Measurements from ENCODE around the gene LDLRAD3.
A peak's percentile ranks its signal among the peaks of the same experiment; 100 is the strongest.

LDLRAD3 gene

DNA sequence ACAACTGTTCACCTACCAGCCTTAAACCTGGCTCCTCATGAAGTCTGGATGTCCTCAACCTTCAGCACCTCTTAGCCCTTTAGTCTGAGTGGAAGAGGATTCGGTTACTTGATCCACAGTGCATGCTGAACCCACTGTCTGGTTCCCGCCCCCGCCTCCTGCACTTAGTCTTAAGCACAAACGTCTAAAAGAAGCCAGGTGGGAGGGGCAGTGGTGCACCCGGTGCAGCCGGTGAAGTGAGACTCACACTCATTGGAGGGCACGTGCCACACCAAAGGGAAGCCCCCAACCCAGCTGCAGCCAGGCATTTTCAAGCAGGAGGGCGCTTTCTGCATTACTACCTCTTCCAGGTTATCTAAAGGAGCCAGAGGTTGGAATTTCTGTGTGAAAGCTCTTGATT lies 198.6 kb downstream of the LDLRAD3 start:
- no peak for DNase-seq

DNA sequence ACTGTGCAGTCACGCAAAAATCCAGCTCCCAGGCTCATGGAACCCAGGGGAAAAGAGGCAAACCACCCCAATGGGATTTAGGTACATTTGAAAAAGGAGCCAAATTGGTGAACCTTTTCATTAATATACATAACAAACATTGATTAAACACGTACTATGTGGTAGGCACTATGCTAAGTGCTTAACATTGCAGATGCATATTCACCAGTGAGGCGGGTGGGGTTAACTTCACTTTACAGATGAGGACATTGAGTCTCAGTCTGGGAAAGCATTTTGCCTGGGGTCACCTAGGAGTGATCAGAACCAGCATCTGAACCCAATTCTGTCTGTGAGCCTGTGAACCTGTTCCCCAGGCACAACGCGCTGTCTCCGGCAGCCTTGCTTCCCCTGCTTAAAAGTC lies 199.0 kb downstream of the LDLRAD3 start:
- no peak for DNase-seq

DNA sequence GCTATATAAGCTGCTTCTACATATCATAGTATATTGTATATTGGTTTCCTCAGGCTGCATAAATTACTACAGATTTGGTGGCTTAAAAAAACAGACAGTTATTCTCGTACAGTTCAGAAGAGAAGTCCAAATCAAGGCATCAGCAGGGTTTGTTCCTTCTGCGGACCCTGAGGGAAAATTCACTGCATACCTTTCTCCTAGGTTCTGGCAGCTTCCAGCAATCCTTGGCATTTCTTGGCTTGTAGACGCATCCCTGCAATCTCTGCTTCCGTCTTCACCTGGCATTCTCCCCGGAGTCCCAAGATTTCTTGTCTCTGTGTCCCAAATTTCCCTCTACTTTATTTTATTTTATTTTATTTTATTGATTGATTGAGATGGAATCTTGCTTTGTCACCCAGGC lies 202.6 kb downstream of the LDLRAD3 start:
- DNase-seq, result no peak

DNA sequence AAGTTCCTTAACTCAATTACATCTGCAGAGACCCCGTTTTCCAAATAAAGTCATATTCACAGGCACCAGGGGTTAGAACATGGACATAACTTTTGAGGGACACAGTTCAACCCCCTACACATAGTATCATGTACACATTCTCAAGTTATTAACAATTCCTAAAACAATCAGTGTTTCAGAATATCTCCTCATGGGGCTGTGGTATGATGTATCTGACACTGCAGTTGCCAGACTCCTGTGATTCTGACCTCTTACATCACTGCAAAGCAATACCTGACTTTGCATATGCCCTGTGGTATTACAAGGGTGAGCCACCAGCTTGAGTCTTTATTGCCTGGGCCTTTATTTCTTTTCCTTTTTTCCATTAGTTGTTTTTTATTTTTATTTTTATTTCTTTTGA lies 203.6 kb downstream of the LDLRAD3 start:
- no peak for DNase-seq

DNA sequence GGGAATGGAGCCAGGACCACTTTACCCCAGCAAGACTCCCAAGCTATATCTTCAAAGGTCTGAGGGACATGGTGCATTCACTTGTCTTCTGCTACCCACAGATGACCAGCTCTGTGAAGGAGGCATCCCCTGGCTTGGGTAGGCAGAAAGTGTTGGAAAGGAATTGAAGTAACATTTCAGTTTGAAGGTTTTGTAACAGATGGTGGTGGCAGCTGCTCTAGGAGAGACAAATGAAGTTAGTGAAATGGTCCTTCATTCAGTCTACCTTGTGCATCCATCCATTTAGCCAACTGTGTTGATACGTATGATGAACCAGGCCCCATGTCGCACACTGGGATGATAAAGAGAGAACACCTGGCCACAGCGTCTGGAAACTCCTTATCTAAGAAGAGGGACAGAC lies 204.8 kb downstream of the LDLRAD3 start:
- DNase-seq, result no peak

DNA sequence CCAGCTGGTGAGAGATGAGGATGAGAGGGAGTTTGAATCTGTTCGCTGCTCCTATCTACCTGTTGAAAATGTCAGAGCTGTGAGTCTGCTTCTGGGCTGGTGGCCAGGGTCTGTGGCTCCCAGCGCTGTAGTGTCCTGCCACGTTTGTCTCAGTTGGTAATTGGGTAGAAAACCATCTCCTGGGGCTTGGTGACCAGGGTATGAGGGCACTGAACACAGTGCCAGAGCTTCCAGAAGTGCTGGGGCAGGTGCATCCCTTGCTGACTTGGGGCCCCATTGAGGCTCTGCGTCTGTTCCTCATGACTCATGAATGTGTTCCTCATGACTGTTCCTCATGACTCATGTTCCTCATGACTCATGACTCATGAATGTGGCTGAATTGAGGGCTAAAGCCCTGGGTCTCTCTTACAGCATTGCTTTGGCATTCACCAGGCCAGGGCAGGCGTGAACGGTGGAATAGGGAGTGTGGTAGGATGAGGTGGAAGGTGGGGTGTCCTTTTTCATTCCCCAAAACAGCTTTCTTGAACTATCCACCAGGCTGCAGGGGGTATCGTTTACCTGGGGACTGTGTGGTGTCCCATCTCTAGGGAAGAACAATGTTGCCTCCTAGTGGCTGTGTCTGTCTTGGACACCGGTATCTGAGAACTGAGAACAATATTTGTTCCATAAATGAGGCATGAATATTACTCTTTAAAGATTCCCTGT lies 205.8 kb downstream of the LDLRAD3 start:
- DNase-seq, result peak; percentile 5 to 60

DNA sequence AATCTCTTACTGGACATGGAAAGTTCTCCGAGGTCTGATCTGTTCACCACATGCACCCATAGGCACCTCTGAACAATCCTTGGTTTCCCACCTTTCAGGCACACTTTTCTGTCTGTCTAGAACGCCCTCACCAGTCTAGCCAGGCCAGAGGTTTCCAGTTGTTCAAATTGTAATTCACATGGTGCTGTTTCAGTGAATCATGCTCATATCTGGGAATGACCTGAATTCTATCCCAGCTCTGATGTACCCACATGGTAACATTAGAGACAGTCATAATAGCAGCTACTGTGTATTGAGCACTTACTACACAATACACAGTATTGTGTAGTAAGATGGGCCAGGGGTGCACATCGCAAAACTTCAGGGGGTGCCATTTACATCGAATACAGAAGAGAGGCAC lies 207.1 kb downstream of the LDLRAD3 start:
- DNase-seq, result no peak

DNA sequence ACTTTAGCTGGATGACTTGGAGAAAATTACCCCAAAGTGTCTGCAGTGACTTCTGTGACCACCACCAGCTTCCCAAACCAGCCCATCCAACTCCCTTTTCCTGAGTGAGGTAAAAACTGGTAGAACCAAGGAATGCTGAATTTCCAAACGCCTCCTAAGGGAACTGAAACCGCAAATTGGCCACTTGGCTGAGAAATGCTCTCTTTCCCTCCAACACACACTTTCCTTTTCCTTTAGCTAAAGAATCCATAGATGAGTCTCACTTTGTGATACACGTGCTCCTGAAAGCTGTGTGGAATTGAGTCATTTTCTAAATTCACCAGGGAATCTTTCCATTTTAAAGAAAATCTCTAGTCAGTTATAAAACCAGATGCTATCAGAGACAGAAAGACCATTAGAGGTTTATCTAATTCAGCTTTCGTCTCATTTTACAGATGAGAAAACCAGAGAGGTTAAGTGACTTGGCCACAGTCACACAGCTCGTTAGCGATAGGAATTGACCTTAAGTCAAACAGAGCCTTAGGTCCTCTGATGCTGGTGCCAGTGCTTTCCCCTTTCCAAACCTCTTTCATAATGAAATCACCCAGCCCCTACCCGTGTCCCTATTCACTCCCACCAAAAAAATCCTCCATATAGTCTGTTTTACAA lies 208.2 kb downstream of the LDLRAD3 start:
- DNase-seq, result no peak

DNA sequence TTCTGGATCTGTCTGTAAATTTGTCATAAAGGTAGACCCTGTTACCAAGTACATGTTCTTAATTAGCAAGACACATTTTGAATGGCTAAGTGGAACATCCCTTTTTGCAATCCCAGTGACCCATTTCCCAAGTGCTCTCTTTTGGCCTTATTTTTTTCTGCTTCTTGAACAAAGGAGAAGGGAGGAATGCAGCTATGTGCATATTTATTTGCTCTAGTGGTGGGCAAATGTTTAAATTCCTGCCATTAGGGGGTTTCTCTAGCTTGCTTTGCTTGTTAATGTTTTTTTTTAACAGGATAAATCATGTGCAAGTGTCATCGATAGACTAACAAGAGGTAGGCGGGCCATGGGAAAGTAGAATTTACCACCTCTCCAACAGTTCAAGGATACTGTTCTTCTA lies 209.7 kb downstream of the LDLRAD3 start:
- DNase-seq, result no peak

DNA sequence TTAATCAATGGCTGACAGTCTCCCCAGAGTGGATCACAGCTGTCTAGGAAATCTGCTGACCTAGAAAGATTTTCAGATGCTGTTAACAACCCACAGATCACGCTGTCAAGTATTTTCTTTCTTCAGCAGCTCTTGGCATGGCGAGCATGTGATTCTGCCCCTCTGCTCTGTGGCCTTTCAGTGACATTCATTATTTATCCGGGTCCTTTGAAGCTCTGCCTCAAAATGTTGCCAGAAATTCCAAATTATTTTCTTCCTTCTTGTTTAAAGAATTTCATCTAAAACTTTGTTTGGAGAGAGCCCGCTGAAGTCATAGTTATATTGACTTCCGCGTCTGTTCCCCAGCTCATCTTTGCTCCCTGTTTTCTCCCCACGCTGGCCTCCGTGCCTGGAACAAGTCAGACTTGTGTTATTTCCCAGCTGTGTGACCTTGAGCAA lies 211.3 kb downstream of the LDLRAD3 start:
- DNase-seq, result no peak

DNA sequence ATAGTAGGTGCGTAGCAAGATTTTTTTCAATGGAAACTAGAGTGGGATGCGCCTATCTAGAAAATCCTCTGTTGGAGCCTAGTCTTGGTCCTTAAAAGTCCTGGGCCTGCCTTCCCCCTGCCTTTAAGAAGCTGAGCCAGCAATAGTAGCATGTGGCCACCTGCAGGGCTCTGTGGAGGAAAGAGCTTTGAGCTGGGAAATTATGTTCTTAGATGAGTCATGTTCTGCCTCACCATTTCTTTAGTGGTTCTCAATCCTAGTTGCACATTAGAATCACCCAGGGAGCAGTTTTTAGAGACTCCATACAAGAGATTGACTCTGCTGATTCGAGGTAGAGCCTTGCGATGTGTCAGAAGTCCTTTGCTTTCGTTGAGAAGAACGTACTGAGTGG lies 211.9 kb downstream of the LDLRAD3 start:
- no peak for DNase-seq

DNA sequence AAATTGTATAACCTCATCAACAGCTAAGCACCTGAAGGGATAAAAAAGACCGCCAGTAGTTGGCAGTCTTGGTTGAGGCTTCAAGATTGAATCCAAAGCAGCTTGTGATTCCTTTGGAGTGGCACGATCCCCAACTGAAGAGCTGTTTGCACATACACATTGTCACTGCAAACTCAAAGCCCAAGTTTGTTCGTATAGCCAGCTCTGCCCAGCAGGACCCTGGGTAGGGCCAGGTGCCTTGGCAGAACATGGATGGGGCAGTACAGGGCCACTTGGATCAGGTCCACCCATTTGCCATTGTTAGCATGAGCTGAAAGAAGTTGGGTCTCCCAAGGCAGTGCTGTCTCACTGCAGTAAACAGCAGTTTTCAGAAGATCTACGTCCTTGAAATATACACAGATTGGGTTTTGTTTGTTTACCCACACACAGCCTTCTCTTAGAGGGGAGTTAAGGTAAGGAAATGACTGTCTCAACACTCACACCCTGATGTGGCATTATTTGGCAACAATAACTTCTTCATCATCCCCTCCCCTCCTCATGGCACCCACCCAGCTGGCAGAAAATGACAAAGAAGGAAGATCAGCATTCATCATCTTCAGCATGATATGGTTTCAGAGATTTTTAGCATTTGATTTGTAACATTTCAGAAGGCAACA lies 212.4 kb downstream of the LDLRAD3 start:
- no peak for DNase-seq

DNA sequence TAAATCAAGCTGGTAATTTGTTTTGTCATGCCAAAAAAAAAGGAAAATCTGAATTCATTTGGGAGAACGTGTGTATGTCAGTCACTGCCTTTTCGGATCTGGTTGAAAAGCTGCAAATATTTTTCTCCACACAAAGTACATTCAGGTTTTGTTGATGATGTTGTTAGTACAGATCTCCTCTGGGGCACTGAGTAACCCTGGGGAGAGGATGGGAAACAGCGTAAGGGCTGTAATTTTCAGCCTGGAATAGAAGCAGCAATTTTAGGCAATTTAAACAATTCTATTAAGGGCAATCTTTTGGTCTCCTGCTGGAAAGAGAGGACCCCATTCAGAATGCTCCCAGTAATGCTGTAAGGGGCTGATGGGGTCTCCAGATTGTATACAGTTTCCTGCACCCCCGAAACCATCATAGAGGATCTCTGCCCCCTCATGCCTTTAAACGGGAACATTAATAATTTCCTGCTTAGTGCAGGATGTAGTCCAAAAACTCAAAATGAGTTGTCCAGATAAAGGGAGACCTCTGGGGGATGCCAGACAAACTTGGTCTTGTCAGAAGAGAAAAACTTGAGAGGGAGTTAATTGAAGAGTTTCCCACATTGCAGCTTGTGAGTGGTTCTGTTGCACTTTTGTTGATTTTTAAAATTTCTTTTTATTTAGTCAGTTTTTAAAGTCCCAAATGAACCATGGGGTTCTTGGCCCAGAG lies 213.1 kb downstream of the LDLRAD3 start:
- no peak for DNase-seq

DNA sequence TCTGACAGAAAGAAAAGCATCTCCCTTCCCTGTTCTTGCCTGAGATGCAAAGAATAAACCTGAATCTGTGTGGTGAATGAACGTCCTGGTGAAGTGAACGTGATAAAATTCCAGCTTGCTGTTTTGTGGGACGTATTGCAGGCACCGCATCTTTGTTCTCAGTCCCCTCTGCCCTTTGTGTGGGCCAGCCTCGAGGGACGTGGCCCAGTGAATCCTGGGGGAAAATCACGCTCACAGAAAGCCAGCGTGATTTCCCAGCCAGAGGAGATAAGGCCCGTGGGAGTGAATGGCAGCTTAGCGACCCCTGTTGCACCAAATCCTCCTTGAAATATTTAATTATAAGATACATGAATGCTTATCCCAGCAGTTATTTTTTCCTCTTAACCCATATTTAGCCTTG lies 216.2 kb downstream of the LDLRAD3 start:
- no peak for DNase-seq

DNA sequence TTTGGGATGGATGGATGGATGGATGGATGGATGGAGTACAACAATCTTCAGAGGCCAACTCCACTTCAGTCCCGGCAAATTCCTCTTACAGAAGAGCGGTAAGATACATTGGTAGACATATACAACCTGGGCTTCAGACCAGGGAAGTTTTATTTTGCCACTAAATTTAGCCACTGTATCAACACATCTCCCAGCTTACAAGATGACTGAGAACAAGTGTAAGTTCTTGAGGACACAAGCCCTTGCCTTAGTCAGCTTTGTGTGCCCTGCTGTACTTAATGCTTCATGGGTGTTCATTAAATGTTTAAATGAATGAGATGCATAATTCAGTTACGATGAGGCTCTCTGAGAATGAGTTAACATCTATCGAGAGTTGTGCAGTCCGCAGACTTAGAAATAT lies 217.7 kb downstream of the LDLRAD3 start:
- no peak for DNase-seq

DNA sequence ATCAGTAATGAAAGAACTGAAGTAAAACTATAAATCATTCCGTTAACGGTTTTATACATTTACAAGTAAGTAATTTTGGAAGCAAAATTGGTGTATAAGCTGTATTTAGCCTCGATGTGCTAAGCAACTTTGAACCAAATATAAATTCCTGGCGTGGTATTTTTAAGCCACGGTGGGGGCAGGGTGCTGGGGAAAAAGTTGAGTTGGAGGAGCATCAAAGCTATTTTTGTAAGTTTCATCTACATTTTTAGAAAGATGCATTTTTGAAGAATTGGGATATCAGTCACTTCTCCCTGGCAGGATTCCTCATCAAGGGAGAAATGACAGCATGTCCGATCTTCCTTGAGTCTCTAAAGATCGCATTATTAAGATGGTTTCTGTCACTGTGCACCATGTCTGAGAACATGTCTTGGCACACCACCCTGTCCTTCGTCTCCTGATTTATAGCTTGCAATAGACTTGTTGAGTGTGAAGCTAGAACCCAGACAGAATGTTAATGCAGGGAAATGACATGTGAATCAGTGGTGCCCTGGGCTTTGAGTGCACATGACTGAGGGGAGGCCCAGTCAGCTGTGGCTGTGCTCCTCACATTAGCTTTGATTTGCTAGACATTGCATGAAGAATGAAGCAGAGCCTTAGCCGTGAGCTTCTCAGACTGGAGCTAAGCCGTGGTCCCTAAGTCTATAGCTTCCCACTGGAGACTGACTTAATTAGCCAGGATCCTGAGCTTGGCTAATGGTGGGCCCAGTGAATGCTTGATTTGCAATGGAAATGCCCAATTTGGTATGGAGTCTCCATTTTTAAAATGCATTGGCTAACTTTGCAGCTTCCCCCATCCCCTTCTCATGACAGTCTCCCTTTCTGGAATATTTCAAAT lies 218.4 kb downstream of the LDLRAD3 start:
- no peak for DNase-seq

DNA sequence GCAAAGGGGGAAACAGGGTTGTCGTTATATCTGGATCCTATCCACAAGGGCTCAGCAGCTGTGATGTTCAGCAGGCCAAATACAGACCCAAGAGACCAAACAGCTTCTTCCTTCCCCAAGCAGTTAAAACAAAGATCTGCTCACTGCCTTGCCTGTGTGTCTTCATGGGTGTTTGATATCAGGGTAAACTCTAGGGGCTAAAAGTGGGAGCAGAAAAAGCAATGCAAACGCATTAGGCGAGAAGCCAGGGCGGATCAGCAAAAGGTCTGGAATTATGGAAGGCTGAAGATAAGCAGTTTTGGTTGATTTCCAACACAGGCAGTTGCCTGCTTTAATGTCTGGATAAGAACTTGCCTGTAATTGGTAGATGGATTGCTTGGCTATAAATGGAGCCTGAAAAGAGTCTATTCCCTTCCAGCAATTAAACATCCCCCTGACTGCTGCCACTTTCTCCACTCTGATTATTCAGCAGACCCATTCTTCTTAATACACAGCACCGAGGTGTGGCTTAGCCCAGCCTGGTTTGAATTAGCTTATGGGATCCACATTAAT lies 219.1 kb downstream of the LDLRAD3 start:
- no peak for DNase-seq

DNA sequence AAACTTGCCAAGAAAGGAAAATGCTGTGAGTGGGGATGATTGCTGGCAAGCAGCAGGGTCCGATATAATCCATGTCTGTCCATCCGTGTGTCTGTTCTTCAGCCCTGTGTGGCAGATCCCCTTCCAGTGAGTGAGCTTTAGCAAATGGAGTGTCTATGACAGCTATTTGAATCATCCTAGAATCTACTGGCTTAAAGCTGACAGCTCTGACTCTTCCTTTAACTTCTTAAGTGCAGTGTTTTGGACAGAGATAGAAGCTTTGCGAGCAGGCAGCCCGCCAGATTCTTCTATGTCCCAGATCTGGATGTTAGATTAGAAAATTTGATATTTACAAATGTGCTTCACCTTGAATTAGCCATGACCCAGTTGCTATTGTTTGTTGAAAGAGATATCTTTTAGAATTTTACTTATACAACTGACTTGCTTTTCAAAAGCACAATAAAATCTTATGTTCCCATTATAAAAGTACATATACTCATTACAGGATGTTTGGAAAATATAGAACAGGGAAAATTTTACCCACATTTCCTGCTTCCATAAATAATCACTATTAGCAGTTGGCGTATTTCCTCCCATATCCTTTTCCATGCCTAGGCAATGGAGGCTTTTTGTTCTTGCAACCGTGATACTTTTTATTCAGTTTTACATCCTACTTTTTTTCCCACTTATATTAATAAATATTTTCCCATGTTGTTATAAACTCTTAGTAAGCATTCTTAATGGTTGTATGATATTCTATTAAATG lies 220.8 kb downstream of the LDLRAD3 start:
- DNase-seq, result no peak

DNA sequence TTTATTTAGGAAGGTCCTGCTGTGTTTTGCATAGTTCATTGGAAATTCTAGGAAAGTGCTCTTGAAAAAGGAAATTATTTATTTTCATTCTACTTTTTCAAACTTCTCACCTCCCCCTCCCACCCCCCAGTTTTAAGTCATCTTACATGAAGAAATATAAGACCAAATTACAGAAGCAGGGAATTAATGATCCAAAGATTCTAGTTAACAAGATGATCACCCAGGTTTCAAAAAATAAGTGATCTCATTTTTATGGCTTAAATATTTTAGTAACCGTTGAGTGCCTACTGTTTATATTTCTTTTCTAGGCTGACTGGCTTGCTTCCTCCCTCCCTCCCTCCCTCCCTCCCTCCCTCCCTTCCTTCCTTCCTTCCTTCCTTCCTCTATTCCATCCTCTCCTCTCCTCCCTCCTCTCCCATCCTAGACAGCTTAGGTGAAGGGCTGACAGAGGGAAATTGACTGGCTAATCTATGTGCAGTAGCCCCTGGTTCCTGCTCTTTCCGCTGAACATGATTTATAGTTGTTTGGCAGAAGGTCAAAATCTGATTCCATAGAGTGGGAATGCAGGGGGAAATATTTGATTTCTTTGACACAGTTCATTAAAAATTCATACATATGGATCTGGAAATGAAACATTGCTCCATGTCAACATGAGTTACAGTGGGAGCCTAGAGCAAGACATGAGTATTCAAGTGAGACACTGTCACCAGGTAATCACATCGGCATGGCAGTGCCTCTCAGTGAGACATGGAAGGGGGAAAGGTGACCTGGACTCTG lies 221.9 kb downstream of the LDLRAD3 start:
- DNase-seq, result no peak

DNA sequence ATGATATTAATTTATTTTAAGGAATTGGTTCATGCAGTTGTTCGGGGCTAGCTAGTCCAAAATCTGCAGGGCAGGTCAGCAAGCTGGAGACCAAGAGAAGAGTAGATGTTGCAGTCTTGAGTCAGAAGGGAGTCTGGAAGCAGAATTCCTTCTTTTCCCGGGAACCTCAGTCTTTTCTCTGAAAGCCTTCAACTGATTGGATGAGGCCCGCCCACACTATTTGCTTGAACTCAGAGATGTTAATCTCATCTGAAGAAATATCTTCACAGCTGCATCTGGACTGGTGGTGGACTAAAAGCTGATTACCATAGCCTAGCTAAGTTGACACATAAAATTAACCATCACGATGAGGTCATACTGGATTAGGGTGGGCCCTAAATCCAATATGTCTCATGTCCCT lies 223.2 kb downstream of the LDLRAD3 start:
- DNase-seq, result no peak

DNA sequence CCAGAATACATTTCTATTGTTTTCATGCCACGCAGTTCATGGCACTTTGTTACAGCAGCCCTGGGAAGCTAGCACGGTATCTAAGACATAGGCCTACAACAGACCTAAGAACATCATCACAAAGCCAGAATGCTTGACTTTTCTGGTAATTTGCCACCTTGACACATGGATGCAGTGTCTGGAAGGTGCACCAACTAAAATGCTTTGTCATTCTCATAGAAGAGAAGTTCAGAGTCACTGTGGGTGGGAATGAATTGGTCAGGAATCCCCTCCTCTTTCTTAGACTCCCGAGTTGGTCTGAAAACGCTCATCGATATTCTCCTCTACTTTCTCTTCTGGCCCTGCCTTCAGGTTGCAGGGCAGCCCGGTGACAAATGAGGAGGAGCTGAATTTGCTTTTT lies 223.9 kb downstream of the LDLRAD3 start:
- DNase-seq, result no peak

Data from CD4-positive, alpha-beta T cell treated with Interleukin-4 for 1 hour (primary cell).